Caco-2 (cell line): ENCODE results near the gene ZFAND5. TPM values are rescaled to one million over a fixed set of nuclear protein-coding genes. Genes with fewer than 3 reads are reported as not detected.

Source experiments
- BruUV-seq: library from RNA; stranded (reverse); fragments of 400-500 nt; replicated peaks from 2 replicates; lab custom pipeline; 2021; lab: Mats Ljungman, UMichigan
- CTCF ChIA-PET: fragments of 300-600 bp; sonication (Branson Sonifier 250); formaldehyde crosslinking; loops from one replicate; lab custom pipeline; 2022; ENCODE audit warnings: antibody characterized with exemption; lab: Charles Lee
- POLR2A ChIA-PET: fragments of 300-600 bp; sonication (Branson Sonifier 250); formaldehyde crosslinking; loops from one replicate; lab custom pipeline; 2022; ENCODE audit warnings: antibody characterized with exemption; lab: Charles Lee
- DNase-seq, 2 experiments: peaks; one replicate each; pipeline versions ENCODE4 v3.0.0 to v3.0.0-alpha.2; 2020 to 2022
- H3K27me3 ChIP-seq: replicated peaks from 2 replicates; pipeline ENCODE4 v1.6.0; 2011; ENCODE audit warnings: low read length; ENCODE audit not compliant: control insufficient read depth, insufficient read depth
- H3K36me3 ChIP-seq: 2 replicates; pipeline ENCODE4 v1.5.1; 2011; ENCODE audit warnings: low read length; ENCODE audit not compliant: control insufficient read depth, insufficient read depth
- H3K4me1 ChIP-seq: fragments of 250-450 bp; sonication (Bioruptor Pico); 2 replicates; pipeline ENCODE4 v1.5.1; 2020; ENCODE audit warnings: mild to moderate bottlenecking
- H3K4me3 ChIP-seq: 2 replicates; pipeline ENCODE4 v1.5.1; 2011; ENCODE audit warnings: low read depth, mild to moderate bottlenecking, control low read depth, low read length
- H3K9me3 ChIP-seq: fragments of 250-450 bp; sonication (Bioruptor Pico); 2 replicates; pipeline ENCODE4 v1.5.1; 2020; ENCODE audit warnings: mild to moderate bottlenecking, moderate library complexity
- H3K27ac Mint-ChIP-seq: one replicate; pipeline ENCODE4 v1.8.0; 2022; ENCODE audit warnings: mixed read lengths; ENCODE audit not compliant: unreplicated experiment
- H3K27me3 Mint-ChIP-seq: one replicate; pipeline ENCODE4 v1.8.0; 2022; ENCODE audit warnings: mixed read lengths; ENCODE audit not compliant: insufficient read depth, unreplicated experiment
- H3K36me3 Mint-ChIP-seq: one replicate; pipeline ENCODE4 v1.8.0; 2022; ENCODE audit warnings: mild to moderate bottlenecking, mixed read lengths; ENCODE audit not compliant: insufficient read depth, unreplicated experiment
- H3K4me1 Mint-ChIP-seq: one replicate; pipeline ENCODE4 v1.8.0; 2022; ENCODE audit warnings: low read depth, mixed read lengths; ENCODE audit not compliant: unreplicated experiment
- H3K4me3 Mint-ChIP-seq: one replicate; pipeline ENCODE4 v1.8.0; 2022; ENCODE audit warnings: mild to moderate bottlenecking, moderate library complexity, mixed read lengths; ENCODE audit not compliant: unreplicated experiment
- H3K9me3 Mint-ChIP-seq: one replicate; pipeline ENCODE4 v1.8.0; 2022; ENCODE audit warnings: mixed read lengths; ENCODE audit not compliant: unreplicated experiment
- CTCF ChIP-seq, 2 experiments: fragments of 200-600 bp in 1 of 2; IDR thresholded peaks; 1 replicate in 1 of 2; 2 replicates in 1 of 2; pipeline versions ENCODE4 v1.5.1 to v1.8.0; 2011 to 2022; ENCODE audit warnings: antibody characterized with exemption in 1 of 2, control low read depth in 1 of 2, inconsistent platforms in 1 of 2, low read depth in 1 of 2, low read length in 1 of 2, mild to moderate bottlenecking in 1 of 2, moderate library complexity in 1 of 2; ENCODE audit not compliant: insufficient read depth in 1 of 2, severe bottlenecking in 1 of 2, unreplicated experiment in 1 of 2
- intact Hi-C: fragments of 100-400 bp; cut with micrococcal nuclease; formaldehyde crosslinking; loops from one replicate; pipeline ENCODE4 v1.10.0; 2022; ENCODE audit not compliant: unreplicated experiment
- total RNA-seq: library from RNA; stranded (reverse); gene quantifications from 2 replicates; pipeline ENCODE4 v1.2.3, GENCODE V29; 2022

The ZFAND5 gene
- total RNA-seq, 1 experiment from 2014 or later = 34.4 TPM

DNA sequence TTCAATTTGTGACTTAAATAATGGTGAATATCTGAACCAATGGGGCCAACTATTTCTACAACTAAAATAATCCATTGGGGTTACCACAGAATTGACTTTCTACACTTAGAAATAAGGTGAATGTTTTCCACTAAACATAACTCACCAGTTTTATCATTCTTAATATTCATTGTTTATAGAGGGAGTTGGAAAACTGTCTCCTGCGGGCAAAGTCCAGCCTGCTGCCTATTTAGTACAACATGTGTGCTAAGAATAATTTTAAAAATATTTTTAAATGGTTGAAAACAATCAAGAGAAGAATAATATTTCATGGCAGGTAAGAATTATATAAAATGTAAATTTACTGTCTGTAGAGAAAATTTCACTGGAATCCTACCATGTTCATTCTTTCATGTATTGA lies 45.2 kb upstream of the ZFAND5 start:
- Histone ChIP-seq H3K36me3 (no peaks in the 10 kb centered on the region), H3K9me3 (no peaks in the 10 kb centered on the region), H3K4me3 (no peak overlapping the region), H3K4me1 (no peaks in the 10 kb centered on the region), H3K27me3 (no peaks in the 10 kb centered on the region)
- no peak for DNase-seq
- Mint-ChIP-seq H3K4me3 (no peak overlapping the region), H3K27me3 (no peaks in the 10 kb centered on the region), H3K27ac (no peak overlapping the region), H3K9me3 (no peaks in the 10 kb centered on the region), H3K4me1 (no peaks in the 10 kb centered on the region), H3K36me3 (no peaks in the 10 kb centered on the region)
- TF ChIP-seq CTCF (IDR thresholded peaks at IDR 0.05; ENCODE audit: insufficient read depth in 1 of 2, low read depth in 1 of 2, low read length in 1 of 2, severe bottlenecking in 1 of 2, unreplicated experiment in 1 of 2) = no peak
- ChIA-PET CTCF (no interaction called here), POLR2A (no interaction called here)
- intact Hi-C loops = no loop called here
- BruUV-seq = no TSS peak

- Mint-ChIP-seq H3K27me3 (no peaks in the 10 kb centered on the region), H3K27ac (no peak overlapping the region), H3K36me3 (no peaks in the 10 kb centered on the region), H3K4me1 (no peaks in the 10 kb centered on the region), H3K9me3 (no peaks in the 10 kb centered on the region), H3K4me3 (no peak overlapping the region)
- DNase-seq = no peak
- TF ChIP-seq CTCF (IDR thresholded peaks at IDR 0.05; ENCODE audit: insufficient read depth in 1 of 2, low read depth in 1 of 2, low read length in 1 of 2, severe bottlenecking in 1 of 2, unreplicated experiment in 1 of 2) = no peak
- POLR2A ChIA-PET = no interaction called here
- CTCF ChIA-PET = no interaction called here
- Histone ChIP-seq H3K27me3 (no peaks in the 10 kb centered on the region), H3K9me3 (no peaks in the 10 kb centered on the region), H3K36me3 (no peaks in the 10 kb centered on the region), H3K4me3 (no peak overlapping the region), H3K4me1 (no peaks in the 10 kb centered on the region)
- no TSS peak for BruUV-seq
- intact Hi-C loops = no loop called here
Measured at GRCh38 chr9:72407114-72407513, 42.1 kb upstream of the ZFAND5 start.

DNA sequence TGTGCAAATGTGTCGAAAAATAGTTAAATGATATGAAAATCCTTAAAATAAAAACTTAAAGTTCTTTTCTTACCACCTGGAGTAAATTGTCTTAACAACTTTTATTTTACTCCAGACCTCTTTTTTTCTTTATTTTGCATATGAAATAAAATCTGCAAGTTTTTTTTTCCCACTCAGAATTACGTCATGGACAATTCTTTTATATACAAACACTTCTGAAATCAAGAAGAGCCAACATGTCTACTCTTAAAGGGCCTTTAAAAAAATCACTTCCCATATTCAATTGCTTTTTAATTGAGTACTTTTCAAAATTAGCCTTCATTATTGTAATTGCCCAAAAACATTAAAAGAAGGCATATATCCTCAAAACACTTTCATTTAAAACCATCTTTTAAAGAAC lies 37.7 kb upstream of the ZFAND5 start:
- H3K4me1 Mint-ChIP-seq = no peaks in the 10 kb centered on the region
- H3K36me3 ChIP-seq = no peaks in the 10 kb centered on the region
- H3K4me3 Mint-ChIP-seq = no peak overlapping the region
- no peaks in the 10 kb centered on the region for H3K4me1 ChIP-seq
- intact Hi-C loops = no loop called here
- DNase-seq = no peak
- H3K27me3 ChIP-seq = no peaks in the 10 kb centered on the region
- no peaks in the 10 kb centered on the region for H3K9me3 ChIP-seq
- no peaks in the 10 kb centered on the region for H3K9me3 Mint-ChIP-seq
- no TSS peak for BruUV-seq
- ChIA-PET POLR2A (no interaction called here), CTCF (no interaction called here)
- no peaks in the 10 kb centered on the region for H3K36me3 Mint-ChIP-seq
- H3K27me3 Mint-ChIP-seq = no peaks in the 10 kb centered on the region
- H3K4me3 ChIP-seq = no peak overlapping the region
- no peak for TF ChIP-seq CTCF (IDR thresholded peaks at IDR 0.05; ENCODE audit: insufficient read depth in 1 of 2, low read depth in 1 of 2, low read length in 1 of 2, severe bottlenecking in 1 of 2, unreplicated experiment in 1 of 2)
- H3K27ac Mint-ChIP-seq = no peak overlapping the region
